SK-N-SH (cell line): ENCODE results near the gene MBOAT2. TPM values are rescaled to one million over a fixed set of nuclear protein-coding genes. Genes with fewer than 3 reads are reported as not detected.

ENCODE experiments used
- CTCF ChIA-PET: fragments of 300-600, 350-600 bp; formaldehyde crosslinking; extraction: SDS; loops from one replicate; lab custom pipeline; 2021; lab: Yijun Ruan, JAX
- POLR2A ChIA-PET: fragments of 350-600 bp; sonication (Branson Sonifier 250); formaldehyde crosslinking; extraction: SDS; loops from one replicate; lab custom pipeline; 2020; ENCODE audit warnings: antibody characterized with exemption, inconsistent platforms; lab: Yijun Ruan, JAX
- DNase-seq: peaks from one replicate; pipeline ENCODE4 v3.0.0; 2012
- H2AFZ ChIP-seq: fragments of 200-600 bp; sonication (generic); 2 replicates; pipeline ENCODE4 v1.8.1; 2016; ENCODE audit warnings: antibody characterized with exemption, mild to moderate bottlenecking, low read depth
- H3F3A ChIP-seq: fragments of 200-600 bp; sonication (generic); replicated peaks from 2 replicates; pipeline ENCODE3; 2016; ENCODE audit warnings: antibody characterized with exemption, mild to moderate bottlenecking; ENCODE audit not compliant: insufficient read depth
- H3K27ac ChIP-seq, 2 experiments: fragments of 200-500 bp in 1 of 2; fragments of 200-600 bp in 1 of 2; sonication (Bioruptor generic) in 1 of 2; sonication (generic), shearing (Covaris generic) in 1 of 2; 2 replicates each; pipeline versions ENCODE4 v1.5.1 to v1.6.1; 2014 to 2016; ENCODE audit warnings: low read depth in 2 of 2, inconsistent platforms in 1 of 2, low read length in 1 of 2, mild to moderate bottlenecking in 1 of 2, mixed read lengths in 1 of 2
- H3K27me3 ChIP-seq: fragments of 200-600 bp; sonication (generic), shearing (Covaris generic); 2 replicates; pipeline ENCODE4 v1.6.1; 2016; ENCODE audit warnings: mixed run types; ENCODE audit not compliant: insufficient read depth
- H3K36me3 ChIP-seq, 2 experiments: fragments of 200-500 bp in 1 of 2; fragments of 200-600 bp in 1 of 2; sonication (Bioruptor generic) in 1 of 2; sonication (generic) in 1 of 2; replicated peaks in 1 of 2; 2 replicates each; pipeline versions ENCODE3 to v1.5.1; 2014 to 2016; ENCODE audit warnings: low read length in 1 of 2, mild to moderate bottlenecking in 1 of 2; ENCODE audit not compliant: insufficient read depth in 2 of 2, control insufficient read depth in 1 of 2
- H3K4me1 ChIP-seq, 2 experiments: fragments of 200-500 bp in 1 of 2; fragments of 200-600 bp in 1 of 2; sonication (Bioruptor generic) in 1 of 2; sonication (generic), shearing (Covaris generic) in 1 of 2; 2 replicates each; pipeline versions ENCODE4 v1.5.1 to v1.6.1; 2014 to 2016; ENCODE audit warnings: low read depth in 1 of 2, low read length in 1 of 2, mixed run types in 1 of 2; ENCODE audit not compliant: insufficient read depth in 2 of 2, control insufficient read depth in 1 of 2
- H3K4me2 ChIP-seq: fragments of 200-600 bp; sonication (generic), shearing (Covaris generic); 2 replicates; pipeline ENCODE4 v1.6.1; 2017; ENCODE audit warnings: mixed run types
- H3K4me3 ChIP-seq, 2 experiments: fragments of 200-500 bp in 1 of 2; fragments of 200-600 bp in 1 of 2; sonication (Bioruptor generic) in 1 of 2; sonication (generic), shearing (Covaris generic) in 1 of 2; 2 replicates each; pipeline versions ENCODE4 v1.5.1 to v1.8.1; 2014 to 2016; ENCODE audit warnings: low read depth in 2 of 2, inconsistent platforms in 1 of 2, low read length in 1 of 2, mild to moderate bottlenecking in 1 of 2, mixed read lengths in 1 of 2, moderate library complexity in 1 of 2
- H3K79me2 ChIP-seq: fragments of 200-600 bp; sonication (generic); 2 replicates; pipeline ENCODE4 v1.8.1; 2017; ENCODE audit warnings: mild to moderate bottlenecking; ENCODE audit not compliant: insufficient read depth
- H3K9ac ChIP-seq: fragments of 200-600 bp; sonication (generic); 2 replicates; pipeline ENCODE4 v1.6.1; 2017; ENCODE audit warnings: mixed run types
- H3K9me2 ChIP-seq: fragments of 200-600 bp; sonication (generic); 2 replicates; pipeline ENCODE4 v1.6.1; 2017; ENCODE audit warnings: mixed run types
- H3K9me3 ChIP-seq: fragments of 200-600 bp; sonication (generic); 2 replicates; pipeline ENCODE4 v1.6.1; 2017; ENCODE audit warnings: mixed run types, mild to moderate bottlenecking, moderate library complexity
- H4K20me1 ChIP-seq: fragments of 200-600 bp; sonication (generic); 2 replicates; pipeline ENCODE4 v1.6.1; 2017; ENCODE audit warnings: mild to moderate bottlenecking, mixed run types; ENCODE audit not compliant: insufficient read depth
- CHD2 ChIP-seq: fragments of 150-350 bp; IDR thresholded peaks from 2 replicates; pipeline ENCODE4 v1.6.1; 2018; ENCODE audit warnings: low read length; ENCODE audit not compliant: partially characterized antibody
- FOXM1 ChIP-seq: IDR thresholded peaks from 2 replicates; pipeline ENCODE4 v1.4.0; 2012; ENCODE audit warnings: low read depth, mild to moderate bottlenecking
- GABPA ChIP-seq: IDR thresholded peaks from 2 replicates; pipeline ENCODE4 v1.4.0; 2012; ENCODE audit warnings: low read depth, mild to moderate bottlenecking
- GATA2 ChIP-seq: sonication (generic); formaldehyde crosslinking; IDR thresholded peaks from 2 replicates; pipeline ENCODE4 v1.5.0; 2020; ENCODE audit warnings: mild to moderate bottlenecking, missing genetic modification reagents
- JUND ChIP-seq: IDR thresholded peaks from 2 replicates; pipeline ENCODE4 v1.4.0; 2012
- MXI1 ChIP-seq: IDR thresholded peaks from 2 replicates; pipeline ENCODE4 v1.6.1; 2012; ENCODE audit warnings: mild to moderate bottlenecking, low read depth, low read length, improper control_type of control experiment
- NFIC ChIP-seq: IDR thresholded peaks from 2 replicates; pipeline ENCODE4 v1.4.0; 2012; ENCODE audit warnings: borderline replicate concordance
- POLR2AphosphoS5 ChIP-seq: IDR thresholded peaks from 2 replicates; pipeline ENCODE4 v1.6.1; 2012; ENCODE audit warnings: low read depth, low read length
- RAD21 ChIP-seq: IDR thresholded peaks from 2 replicates; pipeline ENCODE4 v1.6.1; 2012; ENCODE audit warnings: mild to moderate bottlenecking, low read length
- RFX5 ChIP-seq: IDR thresholded peaks from 2 replicates; pipeline ENCODE4 v1.6.1; 2012; ENCODE audit warnings: mild to moderate bottlenecking, improper control_type of control experiment, low read length
- SIN3A ChIP-seq: IDR thresholded peaks from 2 replicates; pipeline ENCODE4 v1.6.1; 2012; ENCODE audit warnings: low read depth, mild to moderate bottlenecking, low read length, moderate library complexity, borderline replicate concordance
- TAF1 ChIP-seq: IDR thresholded peaks from 2 replicates; pipeline ENCODE4 v1.6.1; 2012; ENCODE audit warnings: low read depth, mild to moderate bottlenecking, low read length, moderate library complexity, borderline replicate concordance
- TCF12 ChIP-seq: IDR thresholded peaks from 2 replicates; pipeline ENCODE4 v1.4.0; 2012
- YY1 ChIP-seq: IDR thresholded peaks from 2 replicates; pipeline ENCODE4 v1.4.0; 2012; ENCODE audit warnings: low read depth, mild to moderate bottlenecking
- WGBS: methylation state at CpG from one replicate; pipeline ENCODE4 v1.1.6; 2017; ENCODE audit warnings: low lambda C conversion rate; 5-methylcytosine and 5-hydroxymethylcytosine counted together
- polyA plus RNA-seq, 3 experiments: library from polyadenylated mRNA; depleted of rRNA; stranded (reverse); fragments of >200 nt; gene quantifications; 2 replicates each; pipeline ENCODE4 v1.2.3, GENCODE V29; 2012
- TF ChIP-seq, protein P1 (sequence below): IDR thresholded peaks from 2 replicates; pipeline ENCODE4 v1.6.1; 2012; ENCODE audit warnings: mild to moderate bottlenecking, low read depth, low read length, moderate library complexity
- TF ChIP-seq, protein P2 (sequence below): fragments of 150-350 bp; IDR thresholded peaks from 2 replicates; pipeline ENCODE4 v1.6.1; 2017; ENCODE audit warnings: antibody characterized with exemption, low read length, low read depth, borderline replicate concordance

Gene MBOAT2
- polyA plus RNA-seq, 1 of the 3 experiments (the other 2 are of a cell fraction) = 33.9 TPM

- Histone ChIP-seq H3K9me2 (no peaks in the 10 kb centered on the region), H3K27ac (peak overlapping the region in 1 of 2 experiments; percentile 91; a peak in 2 of 4 replicates), H3K9ac (peak overlapping the region; percentile 70), H3K27me3 (no peaks in the 10 kb centered on the region), H3F3A (no peaks in the 10 kb centered on the region), H2AFZ (peak overlapping the region; percentile 45; the same call in 1 of the 2 replicates), H4K20me1 (peaks cover 31% of the 10 kb centered on the region), H3K4me1 (peaks cover 21 to 49% of the 10 kb centered on the region in 2 experiments; a peak in 3 of 4 replicates), H3K9me3 (no peaks in the 10 kb centered on the region), H3K4me2 (peak overlapping the region; percentile 82), H3K4me3 (peak overlapping the region; percentile 80 to 96), H3K79me2 (peaks cover 66% of the 10 kb centered on the region), H3K36me3 (peaks cover 0 to 7% of the 10 kb centered on the region in 2 experiments)
- CTCF ChIA-PET = interaction anchor here (1.0 to 1.4 kb wide), 2 partner anchors 9 to 129 kb away, joined by 3 to 4 read pairs; no protein-coding TSS in a partner anchor
- TF ChIP-seq MXI1 (peak; percentile 17), CHD2 (peak; percentile 10), YY1 (peak; percentile 44; the same call in 1 of the 2 replicates), POLR2AphosphoS5 (no peak), GABPA (no peak)
- POLR2A ChIA-PET = interaction anchor here (0.8 to 1.6 kb wide), 4 partner anchors 10 to 420 kb away, joined by 3 to 6 read pairs (median 4); partner anchors contain the start of genes CPSF3 and ITGB1BP1
- WGBS = 3% methylated on average over 42 of the region's 44 CpGs
- DNase-seq = peak; percentile 82
Observed at GRCh38 chr2:9002637-9003365, 683 bp downstream of the MBOAT2 start.

GRCh38 chr2:9002313-9002636 lies 1.2 kb downstream of the MBOAT2 start:
- CTCF ChIA-PET = interaction anchor here (1.4 kb wide), 1 partner anchor 129 kb away, joined by 3 read pairs; no protein-coding TSS in a partner anchor
- Histone ChIP-seq H3K4me2 (peak overlapping the region; percentile 82), H3K27ac (peak overlapping the region in 1 of 2 experiments; percentile 16; a peak in 1 of 4 replicates), H3K79me2 (peaks cover 71% of the 10 kb centered on the region), H4K20me1 (peaks cover 37% of the 10 kb centered on the region), H3K9me2 (no peaks in the 10 kb centered on the region), H3K9me3 (no peaks in the 10 kb centered on the region), H3K9ac (peak overlapping the region; percentile 70), H2AFZ (peak overlapping the region; percentile 17; the same call in 1 of the 2 replicates), H3F3A (no peaks in the 10 kb centered on the region), H3K4me1 (peaks cover 21 to 50% of the 10 kb centered on the region in 2 experiments; a peak in 3 of 4 replicates), H3K36me3 (peaks cover 0 to 7% of the 10 kb centered on the region in 2 experiments), H3K4me3 (peak overlapping the region; percentile 80 to 96), H3K27me3 (no peaks in the 10 kb centered on the region)
- POLR2A ChIA-PET = interaction anchor here (1.6 kb wide), 1 partner anchor 10 kb away, joined by 6 read pairs; no protein-coding TSS in a partner anchor
- TF ChIP-seq GABPA (no peak), NFIC (no peak), GATA2 (CRISPR knock-in tag) (no peak), TAF1 (no peak), RAD21 (no peak), JUND (no peak), SIN3A (no peak), TCF12 (no peak), FOXM1 (no peak), RFX5 (no peak)
- TF ChIP-seq, protein P1, sequence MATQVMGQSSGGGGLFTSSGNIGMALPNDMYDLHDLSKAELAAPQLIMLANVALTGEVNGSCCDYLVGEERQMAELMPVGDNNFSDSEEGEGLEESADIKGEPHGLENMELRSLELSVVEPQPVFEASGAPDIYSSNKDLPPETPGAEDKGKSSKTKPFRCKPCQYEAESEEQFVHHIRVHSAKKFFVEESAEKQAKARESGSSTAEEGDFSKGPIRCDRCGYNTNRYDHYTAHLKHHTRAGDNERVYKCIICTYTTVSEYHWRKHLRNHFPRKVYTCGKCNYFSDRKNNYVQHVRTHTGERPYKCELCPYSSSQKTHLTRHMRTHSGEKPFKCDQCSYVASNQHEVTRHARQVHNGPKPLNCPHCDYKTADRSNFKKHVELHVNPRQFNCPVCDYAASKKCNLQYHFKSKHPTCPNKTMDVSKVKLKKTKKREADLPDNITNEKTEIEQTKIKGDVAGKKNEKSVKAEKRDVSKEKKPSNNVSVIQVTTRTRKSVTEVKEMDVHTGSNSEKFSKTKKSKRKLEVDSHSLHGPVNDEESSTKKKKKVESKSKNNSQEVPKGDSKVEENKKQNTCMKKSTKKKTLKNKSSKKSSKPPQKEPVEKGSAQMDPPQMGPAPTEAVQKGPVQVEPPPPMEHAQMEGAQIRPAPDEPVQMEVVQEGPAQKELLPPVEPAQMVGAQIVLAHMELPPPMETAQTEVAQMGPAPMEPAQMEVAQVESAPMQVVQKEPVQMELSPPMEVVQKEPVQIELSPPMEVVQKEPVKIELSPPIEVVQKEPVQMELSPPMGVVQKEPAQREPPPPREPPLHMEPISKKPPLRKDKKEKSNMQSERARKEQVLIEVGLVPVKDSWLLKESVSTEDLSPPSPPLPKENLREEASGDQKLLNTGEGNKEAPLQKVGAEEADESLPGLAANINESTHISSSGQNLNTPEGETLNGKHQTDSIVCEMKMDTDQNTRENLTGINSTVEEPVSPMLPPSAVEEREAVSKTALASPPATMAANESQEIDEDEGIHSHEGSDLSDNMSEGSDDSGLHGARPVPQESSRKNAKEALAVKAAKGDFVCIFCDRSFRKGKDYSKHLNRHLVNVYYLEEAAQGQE = no peak
- TF ChIP-seq, protein P2, sequence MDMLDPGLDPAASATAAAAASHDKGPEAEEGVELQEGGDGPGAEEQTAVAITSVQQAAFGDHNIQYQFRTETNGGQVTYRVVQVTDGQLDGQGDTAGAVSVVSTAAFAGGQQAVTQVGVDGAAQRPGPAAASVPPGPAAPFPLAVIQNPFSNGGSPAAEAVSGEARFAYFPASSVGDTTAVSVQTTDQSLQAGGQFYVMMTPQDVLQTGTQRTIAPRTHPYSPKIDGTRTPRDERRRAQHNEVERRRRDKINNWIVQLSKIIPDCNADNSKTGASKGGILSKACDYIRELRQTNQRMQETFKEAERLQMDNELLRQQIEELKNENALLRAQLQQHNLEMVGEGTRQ = no peak
- no peak for DNase-seq
- 46% methylated on average over 7 of the region's 7 CpGs for WGBS
